Stimulated activated CD4-positive, alpha-beta T cell treated with anti-CD3 and anti-CD28 coated beads, Interleukin-4, amount 100 ng/mL, for 24 hours (primary cell): ENCODE results near the gene PIBF1.
"Not testable (repeated sequence)": the region's sequence is repeated elsewhere in the genome, so short reads cannot be mapped to it uniquely, and the experiment has no call there.

Source experiments
- DNase-seq: peaks from one replicate; pipeline ENCODE4 v3.0.0-alpha.2; 2020

PIBF1 gene

GRCh38 chr13:73025217-73026012, 243.5 kb downstream of the PIBF1 start:
- DNase-seq = no peak

- no peak for DNase-seq
Observed at GRCh38 chr13:73034901-73035300, 253.0 kb downstream of the PIBF1 start.

GRCh38 chr13:73035660-73036059, 253.7 kb downstream of the PIBF1 start:
- no peak for DNase-seq

GRCh38 chr13:73036566-73036965, 254.6 kb downstream of the PIBF1 start:
- no peak for DNase-seq

- no peak for DNase-seq
Observed at GRCh38 chr13:73038064-73038463, 256.1 kb downstream of the PIBF1 start.

- no peak for DNase-seq
Observed at GRCh38 chr13:73039201-73040108, 257.5 kb downstream of the PIBF1 start.

- no peak for DNase-seq
Observed at GRCh38 chr13:73040484-73040883, 258.6 kb downstream of the PIBF1 start.

- no peak for DNase-seq
Observed at GRCh38 chr13:73040968-73041596, 259.1 kb downstream of the PIBF1 start.

- DNase-seq = no peak
Observed at GRCh38 chr13:73045031-73045430, 263.1 kb downstream of the PIBF1 start.

GRCh38 chr13:73048615-73049014, 266.7 kb downstream of the PIBF1 start:
- not testable (repeated sequence) for DNase-seq

GRCh38 chr13:73054712-73055111, 272.8 kb downstream of the PIBF1 start:
- no peak for DNase-seq

- no peak for DNase-seq
Observed at GRCh38 chr13:73055813-73056564, 274.1 kb downstream of the PIBF1 start.

- DNase-seq = no peak
Observed at GRCh38 chr13:73056565-73056962, 274.6 kb downstream of the PIBF1 start.

- DNase-seq = no peak
Observed at GRCh38 chr13:73057284-73058063, 275.5 kb downstream of the PIBF1 start.

- DNase-seq = no peak
Observed at GRCh38 chr13:73058064-73058313, 276.1 kb downstream of the PIBF1 start.

GRCh38 chr13:73058432-73058735, 276.5 kb downstream of the PIBF1 start:
- DNase-seq = no peak

GRCh38 chr13:73058736-73059459, 277.0 kb downstream of the PIBF1 start, which contains the start of gene KLF5:
Gene KLF5, plus strand, starts transcription at chr13:73059005. Its CDS starts 323 bp downstream, at chr13:73059328.
- DNase-seq = peak; percentile 95

GRCh38 chr13:73059460-73060250, 277.7 kb downstream of the PIBF1 start:
- peak; percentile 38 for DNase-seq

- peak; percentile 3 for DNase-seq
Observed at GRCh38 chr13:73060251-73061160, 278.6 kb downstream of the PIBF1 start.

- DNase-seq = no peak
Observed at GRCh38 chr13:73061473-73061872, 279.5 kb downstream of the PIBF1 start.
